Neural cell (in vitro differentiated cells): ENCODE measurements around the gene SKI. TPM values are rescaled to one million over a fixed set of nuclear protein-coding genes. Genes with fewer than 3 reads are reported as not detected.

ENCODE experiments used
- H2AFZ ChIP-seq: fragments of 200-600, 300-800 bp; sonication (generic), shearing (Covaris generic); 2 replicates; pipeline ENCODE4 v1.6.0; 2014; ENCODE audit warnings: low read depth, mild to moderate bottlenecking, antibody characterized with exemption, low read length, moderate library complexity
- H3F3A ChIP-seq: fragments of 200-600 bp; shearing (Covaris generic); 2 replicates; pipeline ENCODE4 v1.6.1; 2016; ENCODE audit warnings: mild to moderate bottlenecking, moderate library complexity, mixed read lengths, antibody characterized with exemption, low read length; ENCODE audit not compliant: insufficient read depth, poor library complexity, severe bottlenecking
- H3K27ac ChIP-seq: fragments of 200-600, 300-800 bp; sonication (generic), shearing (Covaris generic); 2 replicates; pipeline ENCODE4 v1.5.1; 2014; ENCODE audit warnings: mild to moderate bottlenecking, low read length, moderate library complexity
- H3K27me3 ChIP-seq: fragments of 300-800, 200-600 bp; sonication (generic), shearing (Covaris generic); 2 replicates; pipeline ENCODE4 v1.6.0; 2014; ENCODE audit warnings: mild to moderate bottlenecking, low read depth, low read length, moderate library complexity; ENCODE audit not compliant: insufficient read depth
- H3K36me3 ChIP-seq: fragments of 300-800, 200-600 bp; sonication (generic), shearing (Covaris generic); 2 replicates; pipeline ENCODE4 v1.5.1; 2014; ENCODE audit warnings: mild to moderate bottlenecking, antibody characterized with exemption, low read length, moderate library complexity; ENCODE audit not compliant: insufficient read depth
- H3K4me2 ChIP-seq: fragments of 300-800, 200-600 bp; sonication (generic), shearing (Covaris generic); 2 replicates; pipeline ENCODE4 v1.6.0; 2014; ENCODE audit warnings: mild to moderate bottlenecking, low read length
- H3K4me3 ChIP-seq: fragments of 300-800, 200-600 bp; sonication (generic), shearing (Covaris generic); 2 replicates; pipeline ENCODE4 v1.5.1; 2014; ENCODE audit warnings: mild to moderate bottlenecking, low read length, moderate library complexity
- H3K79me2 ChIP-seq: fragments of 200-600 bp; shearing (Covaris generic); replicated peaks from 2 replicates; pipeline ENCODE4 v1.6.0; 2014; ENCODE audit warnings: mild to moderate bottlenecking, low read length, moderate library complexity; ENCODE audit not compliant: insufficient read depth
- H3K9ac ChIP-seq: fragments of 300-800, 200-600 bp; sonication (generic), shearing (Covaris generic); 2 replicates; pipeline ENCODE4 v1.6.1; 2016; ENCODE audit warnings: mild to moderate bottlenecking, low read length, mixed read lengths
- H3K9me2 ChIP-seq: fragments of 200-600 bp; shearing (Covaris generic); 2 replicates; pipeline ENCODE4 v1.6.1; 2016; ENCODE audit warnings: mild to moderate bottlenecking, low read length, mixed read lengths; ENCODE audit not compliant: insufficient read depth
- H3K9me3 ChIP-seq: fragments of 200-600, 300-800 bp; sonication (generic), shearing (Covaris generic); 2 replicates; pipeline ENCODE4 v1.6.1; 2016; ENCODE audit warnings: mild to moderate bottlenecking, mixed run types, low read length, moderate library complexity, mixed read lengths
- H4K20me1 ChIP-seq: fragments of 200-600 bp; shearing (Covaris generic); 2 replicates; pipeline ENCODE4 v1.6.1; 2016; ENCODE audit warnings: mild to moderate bottlenecking, mixed run types; ENCODE audit not compliant: insufficient read depth
- EP300 ChIP-seq: fragments of 450-650 bp; conservative IDR thresholded peaks from 2 replicates; pipeline ENCODE4 v1.6.1; 2014; ENCODE audit warnings: antibody characterized with exemption, mild to moderate bottlenecking, moderate library complexity; ENCODE audit not compliant: poor library complexity, severe bottlenecking
- EZH2 ChIP-seq: fragments of 200-600, 300-800 bp; shearing (Covaris generic), sonication (generic); IDR thresholded peaks from 2 replicates; pipeline ENCODE4 v1.6.1; 2014; ENCODE audit warnings: antibody characterized with exemption, low read length, borderline replicate concordance, mild to moderate bottlenecking; ENCODE audit not compliant: insufficient read depth, poor library complexity, severe bottlenecking
- MXI1 ChIP-seq: fragments of 450-650 bp; conservative IDR thresholded peaks from 2 replicates; pipeline ENCODE4 v1.6.1; 2014; ENCODE audit warnings: antibody characterized with exemption, mild to moderate bottlenecking; ENCODE audit not compliant: poor library complexity, severe bottlenecking
- POLR2AphosphoS5 ChIP-seq: IDR thresholded peaks from 2 replicates; pipeline ENCODE4 v1.6.1; 2012
- RAD21 ChIP-seq: fragments of 450-650 bp; conservative IDR thresholded peaks from 2 replicates; pipeline ENCODE4 v1.6.1; 2014; ENCODE audit warnings: antibody characterized with exemption, mild to moderate bottlenecking, moderate library complexity
- SMC3 ChIP-seq: fragments of 450-650 bp; conservative IDR thresholded peaks from 2 replicates; pipeline ENCODE4 v1.6.1; 2014; ENCODE audit warnings: antibody characterized with exemption, mild to moderate bottlenecking, moderate library complexity; ENCODE audit not compliant: poor library complexity
- TAF1 ChIP-seq: IDR thresholded peaks from 2 replicates; pipeline ENCODE4 v1.6.1; 2012; ENCODE audit warnings: low read depth
- polyA plus RNA-seq: library from polyadenylated mRNA; depleted of rRNA; stranded (reverse); fragments of >200 nt; gene quantifications from 2 replicates; pipeline ENCODE4 v1.2.3, GENCODE V29; 2014
- TF ChIP-seq, protein P1 (sequence below): fragments of 450-650 bp; IDR thresholded peaks from 2 replicates; pipeline ENCODE4 v1.5.1; 2014; ENCODE audit warnings: antibody characterized with exemption, mild to moderate bottlenecking, moderate library complexity; ENCODE audit not compliant: poor library complexity, severe bottlenecking
- TF ChIP-seq, protein P2 (sequence below): IDR thresholded peaks from 2 replicates; pipeline ENCODE4 v1.6.1; 2012; ENCODE audit warnings: borderline replicate concordance

SKI gene
- polyA plus RNA-seq, 1 donor from 2014 or later, result 4.1 TPM

DNA sequence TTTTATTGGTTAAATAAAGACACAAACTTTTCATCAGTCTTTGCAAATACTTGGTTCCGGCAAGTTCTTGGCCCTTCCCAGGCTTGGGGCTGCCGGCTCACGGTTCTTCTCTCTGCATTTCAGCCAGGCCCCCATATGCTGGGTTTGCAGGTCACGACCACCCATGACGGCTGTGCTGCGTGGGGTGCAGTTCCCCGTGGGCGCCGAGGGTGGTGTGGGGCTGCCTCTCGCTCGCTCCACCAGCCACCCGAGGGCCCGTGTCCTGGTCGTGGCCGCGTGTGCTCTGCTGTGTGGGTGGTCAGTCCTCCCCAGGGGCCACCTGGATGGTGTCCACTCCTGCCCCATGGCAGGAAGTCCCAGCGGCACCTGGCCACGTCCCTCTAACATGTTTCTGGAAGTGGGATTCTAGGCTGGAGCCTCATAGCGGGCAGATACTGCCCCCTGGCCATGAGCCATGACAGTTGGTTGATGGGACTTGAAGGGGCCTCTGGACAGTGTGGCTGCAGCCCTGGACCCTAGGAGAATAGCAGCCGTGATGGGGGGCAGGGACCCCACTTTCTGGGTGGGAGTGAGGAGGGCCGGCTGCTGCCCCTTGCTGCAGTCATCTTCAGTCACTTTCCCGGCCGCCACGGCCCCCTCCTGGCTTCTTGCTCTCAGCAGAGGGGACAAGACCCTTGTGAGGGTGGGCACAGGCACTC is 46.3 kb downstream of the SKI start:
- H4K20me1 ChIP-seq, result no peaks in the 10 kb centered on the region
- H3K36me3 ChIP-seq, result no peaks in the 10 kb centered on the region

DNA sequence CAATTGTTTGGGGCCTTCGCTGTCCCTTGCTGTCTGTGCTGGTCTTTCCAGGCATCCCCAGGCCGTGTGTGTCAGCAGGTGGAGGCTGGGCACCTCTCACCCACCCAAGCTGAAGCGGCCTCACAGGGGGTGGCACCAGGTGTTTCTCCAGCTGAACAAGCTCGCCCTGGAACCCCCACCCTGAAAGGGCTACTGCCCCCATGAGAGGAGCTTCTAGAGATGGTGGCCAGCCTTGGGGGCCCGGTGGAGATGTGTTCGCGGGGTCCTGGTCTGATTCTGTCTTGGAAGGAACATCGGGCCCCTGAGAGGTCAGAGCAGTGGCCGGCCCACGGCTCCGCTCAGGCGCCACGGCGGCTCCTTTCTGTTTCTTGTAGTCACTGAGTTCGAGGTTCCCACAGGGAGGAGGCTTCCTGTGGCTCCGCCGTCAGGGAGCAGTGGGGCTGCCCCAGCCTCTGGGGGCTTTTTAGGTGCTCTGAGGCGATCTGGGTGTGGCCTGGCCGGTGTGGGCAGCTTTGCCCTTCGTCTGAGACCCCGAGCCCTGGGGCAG is 46.9 kb downstream of the SKI start:
- H3K27ac ChIP-seq, result no peak overlapping the region

More for the DNA sequence above, 46.3 kb downstream of the SKI start:
- H3K79me2 ChIP-seq, result peaks cover 67% of the 10 kb centered on the region
- TF ChIP-seq, protein P1, sequence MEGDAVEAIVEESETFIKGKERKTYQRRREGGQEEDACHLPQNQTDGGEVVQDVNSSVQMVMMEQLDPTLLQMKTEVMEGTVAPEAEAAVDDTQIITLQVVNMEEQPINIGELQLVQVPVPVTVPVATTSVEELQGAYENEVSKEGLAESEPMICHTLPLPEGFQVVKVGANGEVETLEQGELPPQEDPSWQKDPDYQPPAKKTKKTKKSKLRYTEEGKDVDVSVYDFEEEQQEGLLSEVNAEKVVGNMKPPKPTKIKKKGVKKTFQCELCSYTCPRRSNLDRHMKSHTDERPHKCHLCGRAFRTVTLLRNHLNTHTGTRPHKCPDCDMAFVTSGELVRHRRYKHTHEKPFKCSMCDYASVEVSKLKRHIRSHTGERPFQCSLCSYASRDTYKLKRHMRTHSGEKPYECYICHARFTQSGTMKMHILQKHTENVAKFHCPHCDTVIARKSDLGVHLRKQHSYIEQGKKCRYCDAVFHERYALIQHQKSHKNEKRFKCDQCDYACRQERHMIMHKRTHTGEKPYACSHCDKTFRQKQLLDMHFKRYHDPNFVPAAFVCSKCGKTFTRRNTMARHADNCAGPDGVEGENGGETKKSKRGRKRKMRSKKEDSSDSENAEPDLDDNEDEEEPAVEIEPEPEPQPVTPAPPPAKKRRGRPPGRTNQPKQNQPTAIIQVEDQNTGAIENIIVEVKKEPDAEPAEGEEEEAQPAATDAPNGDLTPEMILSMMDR, result no peak
- TF ChIP-seq EP300 (no peak), SMC3 (no peak), TAF1 (no peak), RAD21 (no peak), POLR2AphosphoS5 (no peak), EZH2 (no peak), MXI1 (no peak)
- TF ChIP-seq, protein P2, sequence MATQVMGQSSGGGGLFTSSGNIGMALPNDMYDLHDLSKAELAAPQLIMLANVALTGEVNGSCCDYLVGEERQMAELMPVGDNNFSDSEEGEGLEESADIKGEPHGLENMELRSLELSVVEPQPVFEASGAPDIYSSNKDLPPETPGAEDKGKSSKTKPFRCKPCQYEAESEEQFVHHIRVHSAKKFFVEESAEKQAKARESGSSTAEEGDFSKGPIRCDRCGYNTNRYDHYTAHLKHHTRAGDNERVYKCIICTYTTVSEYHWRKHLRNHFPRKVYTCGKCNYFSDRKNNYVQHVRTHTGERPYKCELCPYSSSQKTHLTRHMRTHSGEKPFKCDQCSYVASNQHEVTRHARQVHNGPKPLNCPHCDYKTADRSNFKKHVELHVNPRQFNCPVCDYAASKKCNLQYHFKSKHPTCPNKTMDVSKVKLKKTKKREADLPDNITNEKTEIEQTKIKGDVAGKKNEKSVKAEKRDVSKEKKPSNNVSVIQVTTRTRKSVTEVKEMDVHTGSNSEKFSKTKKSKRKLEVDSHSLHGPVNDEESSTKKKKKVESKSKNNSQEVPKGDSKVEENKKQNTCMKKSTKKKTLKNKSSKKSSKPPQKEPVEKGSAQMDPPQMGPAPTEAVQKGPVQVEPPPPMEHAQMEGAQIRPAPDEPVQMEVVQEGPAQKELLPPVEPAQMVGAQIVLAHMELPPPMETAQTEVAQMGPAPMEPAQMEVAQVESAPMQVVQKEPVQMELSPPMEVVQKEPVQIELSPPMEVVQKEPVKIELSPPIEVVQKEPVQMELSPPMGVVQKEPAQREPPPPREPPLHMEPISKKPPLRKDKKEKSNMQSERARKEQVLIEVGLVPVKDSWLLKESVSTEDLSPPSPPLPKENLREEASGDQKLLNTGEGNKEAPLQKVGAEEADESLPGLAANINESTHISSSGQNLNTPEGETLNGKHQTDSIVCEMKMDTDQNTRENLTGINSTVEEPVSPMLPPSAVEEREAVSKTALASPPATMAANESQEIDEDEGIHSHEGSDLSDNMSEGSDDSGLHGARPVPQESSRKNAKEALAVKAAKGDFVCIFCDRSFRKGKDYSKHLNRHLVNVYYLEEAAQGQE, result no peak
- no peak overlapping the region for H3K4me3 ChIP-seq
- H3K27me3 ChIP-seq, result no peaks in the 10 kb centered on the region
- no peak overlapping the region for H2AFZ ChIP-seq
- no peak overlapping the region for H3K27ac ChIP-seq
- H3F3A ChIP-seq, result no peaks in the 10 kb centered on the region
- no peak overlapping the region for H3K9ac ChIP-seq
- no peaks in the 10 kb centered on the region for H3K9me3 ChIP-seq
- no peak overlapping the region for H3K4me2 ChIP-seq
- H3K9me2 ChIP-seq, result no peaks in the 10 kb centered on the region

More for the DNA sequence above, 46.9 kb downstream of the SKI start:
- Histone ChIP-seq H2AFZ (no peak overlapping the region), H3K4me2 (no peak overlapping the region), H3K9ac (no peak overlapping the region), H3K79me2 (peaks cover 66% of the 10 kb centered on the region), H3K36me3 (no peaks in the 10 kb centered on the region), H3K9me2 (no peaks in the 10 kb centered on the region), H3K9me3 (no peaks in the 10 kb centered on the region), H3F3A (no peaks in the 10 kb centered on the region), H3K27me3 (no peaks in the 10 kb centered on the region), H3K4me3 (no peak overlapping the region), H4K20me1 (no peaks in the 10 kb centered on the region)
- TF ChIP-seq EZH2 (no peak), TAF1 (no peak), MXI1 (no peak), EP300 (no peak), SMC3 (no peak), POLR2AphosphoS5 (no peak), RAD21 (no peak)
- TF ChIP-seq, protein P1, result no peak
- TF ChIP-seq, protein P2, result no peak
